Dedifferentiated amniotic fluid mesenchymal stem cell (primary cell): ENCODE measurements around the gene SLC43A1.
"Not testable (repeated sequence)": the region's sequence is repeated elsewhere in the genome, so short reads cannot be mapped to it uniquely, and the experiment has no call there.

Experiments
- DNase-seq: peaks from one replicate; pipeline ENCODE4 v3.0.0-alpha.2; 2016; ENCODE audit errors: extremely low spot score

Gene SLC43A1

GRCh38 chr11:57460758-57461749 lies 54.4 kb downstream of the SLC43A1 start:
- no peak for DNase-seq

GRCh38 chr11:57460022-57460757 lies 55.3 kb downstream of the SLC43A1 start, which contains the start of gene RTN4RL2:
Gene RTN4RL2, plus strand, starts transcription at chr11:57460528. Its CDS starts 338 bp downstream, at chr11:57460866.
- DNase-seq: no peak

- DNase-seq: no peak
Measured at GRCh38 chr11:57459164-57460021, 56.1 kb downstream of the SLC43A1 start.

GRCh38 chr11:57458410-57459163 lies 56.9 kb downstream of the SLC43A1 start:
- DNase-seq: no peak

GRCh38 chr11:57458060-57458409 lies 57.5 kb downstream of the SLC43A1 start:
- no peak for DNase-seq

- DNase-seq: no peak
Measured at GRCh38 chr11:57457643-57458023, 57.9 kb downstream of the SLC43A1 start.

- peak; percentile 86 for DNase-seq
Measured at GRCh38 chr11:57456960-57457642, 58.4 kb downstream of the SLC43A1 start.

GRCh38 chr11:57453543-57454177 lies 61.8 kb downstream of the SLC43A1 start:
- no peak for DNase-seq

- DNase-seq: no peak
Measured at GRCh38 chr11:57446055-57446454, 69.4 kb downstream of the SLC43A1 start.

GRCh38 chr11:57445122-57445394 lies 70.4 kb downstream of the SLC43A1 start:
- DNase-seq: not testable (repeated sequence)

GRCh38 chr11:57444362-57445121 lies 71.0 kb downstream of the SLC43A1 start:
- no peak for DNase-seq

- DNase-seq: no peak
Measured at GRCh38 chr11:57440744-57441414, 74.6 kb downstream of the SLC43A1 start.

GRCh38 chr11:57439786-57440185 lies 75.7 kb downstream of the SLC43A1 start:
- no peak for DNase-seq

- no peak for DNase-seq
Measured at GRCh38 chr11:57438345-57439285, 76.9 kb downstream of the SLC43A1 start.

GRCh38 chr11:57436031-57436430 lies 79.5 kb downstream of the SLC43A1 start:
- DNase-seq: no peak

GRCh38 chr11:57434640-57435546 lies 80.6 kb downstream of the SLC43A1 start:
- peak; percentile 88 for DNase-seq
